HG03095 (cell line): ENCODE data around the gene NDUFS7.

Experiments used
- ATAC-seq: cut with Tn5 transposase; IDR thresholded peaks from one replicate; pipeline ENCODE4 v1.9.1; 2021; ENCODE audit warnings: moderate library complexity; ENCODE audit not compliant: unreplicated experiment

NDUFS7 gene

GRCh38 chr19:1383312-1384084 is at the start of gene NDUFS7:
NDUFS7 (plus strand) TSS chr19:1383907; CDS start chr19:1383927, 20 bp downstream.
- peak; percentile 59 for ATAC-seq

GRCh38 chr19:1336079-1336684 is 47.5 kb upstream of the NDUFS7 start:
- ATAC-seq: no peak

DNA sequence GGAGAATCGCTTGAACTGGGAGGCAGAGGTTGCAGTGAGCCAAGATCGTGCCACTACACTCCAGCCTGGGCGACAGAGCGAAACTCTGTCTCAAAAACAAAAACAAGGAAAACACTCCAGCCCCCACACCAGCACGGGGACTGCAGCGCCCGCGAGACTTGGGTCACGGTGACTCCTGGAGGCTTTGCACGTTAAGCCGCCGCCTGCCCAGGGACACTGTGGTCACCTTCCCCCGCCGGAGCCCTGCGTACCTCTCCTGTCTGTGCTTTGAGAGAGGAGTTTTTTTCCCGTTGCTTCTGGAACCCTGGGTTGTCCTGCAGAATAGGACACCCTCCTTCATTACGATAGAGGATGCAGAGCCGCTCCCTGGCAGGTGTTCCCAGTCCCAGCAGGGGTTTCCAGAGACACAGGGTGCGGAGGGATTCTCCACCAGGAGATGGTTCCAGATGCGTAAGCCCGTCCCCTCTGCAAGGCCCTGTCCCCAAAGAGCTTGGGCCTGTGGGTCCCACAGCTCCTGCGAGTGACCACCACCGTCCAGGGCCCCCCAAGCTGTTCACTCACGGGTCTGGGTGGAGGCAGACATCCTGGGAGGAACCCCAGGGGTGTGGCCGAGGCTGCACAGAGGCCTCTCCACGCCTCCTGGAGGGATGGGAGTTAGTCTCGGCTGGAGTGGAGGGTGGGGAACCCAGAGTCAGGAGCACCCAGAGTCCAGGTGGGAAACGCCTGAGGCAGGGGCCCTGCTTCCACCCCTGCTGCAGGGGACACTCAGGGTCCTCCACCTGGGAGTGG is 42.8 kb upstream of the NDUFS7 start:
- no peak for ATAC-seq

- no peak for ATAC-seq
Observed at GRCh38 chr19:1343041-1343440, 40.7 kb upstream of the NDUFS7 start.

DNA sequence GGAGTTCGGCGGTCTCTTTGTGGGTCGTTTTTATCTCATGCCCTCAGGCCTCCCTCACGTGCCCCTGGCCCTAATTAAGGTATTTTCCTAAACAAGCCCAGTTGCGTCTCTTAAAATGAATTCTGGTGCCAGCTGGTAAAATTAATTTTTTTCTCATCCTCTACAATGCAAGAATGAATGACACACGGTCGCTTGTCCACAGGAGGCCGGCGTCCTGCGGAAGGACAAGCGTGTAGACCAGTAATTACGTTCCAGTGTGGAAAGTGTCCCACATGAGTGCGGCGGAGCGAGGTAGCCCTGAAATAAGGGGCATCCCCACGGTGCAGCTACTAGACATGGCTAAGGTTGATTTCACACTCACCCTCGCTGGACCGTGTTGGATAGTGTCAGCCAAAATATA is 34.5 kb upstream of the NDUFS7 start:
- no peak for ATAC-seq

DNA sequence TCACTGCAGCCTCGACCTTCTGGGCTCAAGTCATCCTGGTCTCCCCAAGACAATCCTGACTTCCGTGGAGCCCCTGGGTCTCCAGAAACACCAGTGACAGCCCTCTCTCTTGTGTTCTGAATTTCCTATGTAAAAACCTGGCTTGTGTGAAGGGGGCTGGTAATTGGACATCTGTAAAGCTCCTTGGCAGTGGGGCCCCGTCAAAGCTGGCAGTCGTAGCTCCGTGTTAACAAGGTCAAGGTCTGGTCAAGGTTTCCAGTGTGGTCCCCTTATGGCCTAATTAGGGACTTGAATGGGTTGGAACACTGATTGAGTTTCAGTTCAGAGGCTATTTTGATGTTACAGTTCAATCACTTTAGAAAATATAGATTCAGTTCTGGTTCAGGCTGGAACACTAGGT is 32.8 kb upstream of the NDUFS7 start:
- no peak for ATAC-seq

GRCh38 chr19:1351381-1351851 is 32.3 kb upstream of the NDUFS7 start:
- no peak for ATAC-seq

- no peak for ATAC-seq
Observed at GRCh38 chr19:1353144-1353543, 30.6 kb upstream of the NDUFS7 start.

DNA sequence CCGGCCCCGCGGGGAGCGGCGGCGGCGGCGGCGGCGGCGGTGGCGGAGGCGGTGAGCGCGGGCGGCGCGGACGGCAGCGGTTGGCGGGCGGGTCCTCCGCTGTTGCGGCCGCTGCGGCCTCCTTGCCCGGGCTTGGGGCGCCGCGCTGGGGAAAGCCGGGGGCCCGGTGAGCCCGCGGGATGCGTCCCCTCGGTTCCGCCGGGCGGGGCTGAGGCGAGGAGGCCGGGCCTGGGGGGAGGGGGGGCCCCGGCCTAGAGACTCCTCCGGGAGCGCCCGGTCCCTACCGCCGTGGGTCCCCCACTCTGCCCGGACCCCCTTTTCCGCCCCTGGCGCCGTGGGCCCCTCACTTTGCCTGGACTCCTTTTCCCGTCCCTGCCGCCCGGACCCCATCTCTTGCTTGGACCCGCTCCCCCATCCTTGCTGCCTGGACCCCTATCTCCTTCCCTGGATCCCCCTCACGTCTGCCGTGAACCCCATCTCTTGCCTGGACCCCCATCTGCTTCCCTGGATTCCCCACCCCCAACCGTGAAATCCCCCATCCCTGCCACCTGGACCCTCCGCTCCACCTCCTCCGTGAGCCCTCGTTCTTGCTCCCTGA is 28.6 kb upstream of the NDUFS7 start:
- ATAC-seq: peak; percentile 18

DNA sequence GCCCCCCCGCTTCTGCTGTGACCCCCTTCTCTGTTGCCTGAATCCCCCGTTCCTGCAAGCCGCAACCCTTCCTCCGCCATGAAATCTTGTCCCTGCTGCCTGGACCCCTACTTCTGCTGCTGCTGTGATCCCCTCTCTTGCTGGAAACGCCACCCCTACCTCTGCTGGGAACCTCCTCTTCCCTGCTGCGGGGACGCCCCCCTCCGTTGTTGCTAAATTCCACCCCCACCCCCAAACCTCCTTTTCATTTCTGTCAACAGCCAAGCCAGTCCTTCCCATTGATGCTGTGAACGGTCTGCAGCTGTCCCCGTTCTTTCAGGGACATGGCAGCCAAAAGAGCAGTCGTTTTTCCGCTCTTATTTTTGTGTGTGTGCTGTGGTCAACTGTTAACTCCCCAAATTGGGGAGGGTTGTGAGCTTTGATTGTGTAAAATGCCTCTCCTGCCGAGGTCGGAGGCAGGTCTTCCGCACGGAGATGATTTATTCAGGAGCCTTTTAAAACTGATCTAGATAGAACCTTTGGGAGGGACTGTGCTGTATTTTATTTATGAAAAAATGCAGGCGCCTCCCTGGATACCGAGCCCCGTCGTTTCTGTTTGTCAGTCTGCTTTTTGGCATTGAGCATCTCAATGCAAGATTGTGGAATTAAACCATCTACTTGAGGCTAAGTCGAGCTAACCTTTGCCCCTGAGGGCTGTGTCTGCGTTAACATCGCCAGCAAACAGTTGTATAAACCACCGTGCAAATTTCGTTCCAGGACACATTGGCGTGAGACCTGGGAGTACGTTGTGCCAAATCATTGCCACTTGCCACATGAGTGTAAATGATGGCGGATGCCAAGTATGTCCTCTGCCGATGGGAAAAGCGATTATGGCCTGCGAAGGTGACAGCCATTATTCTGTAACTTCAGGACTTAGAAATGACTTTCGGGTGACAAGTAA is 27.9 kb upstream of the NDUFS7 start:
- no peak for ATAC-seq

DNA sequence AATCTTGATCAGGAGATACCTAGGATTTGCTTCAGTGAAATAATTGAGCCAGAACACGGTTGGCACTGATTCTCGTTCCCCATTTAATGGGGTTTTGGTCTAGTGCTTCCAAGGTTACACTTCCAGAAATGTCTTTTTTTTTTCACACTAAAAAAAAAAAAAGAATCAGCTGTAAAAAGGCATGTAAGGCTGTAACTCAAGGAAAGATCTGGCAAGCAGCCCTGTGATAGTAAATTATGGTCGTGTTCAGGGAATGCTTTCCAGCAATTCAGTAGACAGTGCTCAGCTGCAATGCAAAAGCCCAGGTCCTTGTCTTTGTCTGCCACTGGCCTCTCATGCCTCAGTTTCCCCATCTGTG is 27.2 kb upstream of the NDUFS7 start:
- ATAC-seq: no peak

GRCh38 chr19:1357531-1358109 is 26.1 kb upstream of the NDUFS7 start:
- ATAC-seq: no peak

- no peak for ATAC-seq
Observed at GRCh38 chr19:1360126-1360817, 23.4 kb upstream of the NDUFS7 start.

DNA sequence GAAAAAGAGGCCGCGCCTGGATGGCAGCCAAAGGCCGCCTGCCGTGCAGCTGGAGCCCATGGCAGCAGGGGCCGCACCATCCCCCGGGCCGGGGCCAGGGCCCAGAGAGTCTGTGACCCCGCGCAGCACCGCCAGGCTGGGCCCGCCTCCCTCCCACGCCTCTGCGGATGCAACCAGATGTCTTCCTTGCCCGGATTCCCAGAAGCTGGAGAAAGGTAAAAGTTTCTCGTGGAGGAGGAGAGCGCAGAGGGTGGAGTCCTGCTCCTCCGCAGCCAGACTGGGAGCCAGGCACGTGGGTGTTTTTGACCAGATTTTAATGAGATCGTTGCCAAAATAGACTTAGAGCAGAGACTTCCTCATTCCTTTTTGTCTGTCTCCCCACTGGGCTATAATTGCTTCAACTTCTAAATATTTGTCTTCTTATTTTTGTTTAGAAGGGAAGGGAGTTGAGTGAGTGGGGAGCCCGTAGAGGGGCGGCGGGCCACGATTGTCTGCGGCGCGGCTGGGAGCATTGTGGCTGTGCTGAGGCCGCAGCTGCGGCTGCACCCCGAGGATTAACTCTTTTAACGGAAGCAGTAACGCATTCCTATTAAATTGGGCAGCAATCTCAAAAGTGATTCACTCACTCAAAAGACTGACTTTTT is 22.8 kb upstream of the NDUFS7 start:
- no peak for ATAC-seq

- ATAC-seq: no peak
Observed at GRCh38 chr19:1361601-1362386, 21.9 kb upstream of the NDUFS7 start.

DNA sequence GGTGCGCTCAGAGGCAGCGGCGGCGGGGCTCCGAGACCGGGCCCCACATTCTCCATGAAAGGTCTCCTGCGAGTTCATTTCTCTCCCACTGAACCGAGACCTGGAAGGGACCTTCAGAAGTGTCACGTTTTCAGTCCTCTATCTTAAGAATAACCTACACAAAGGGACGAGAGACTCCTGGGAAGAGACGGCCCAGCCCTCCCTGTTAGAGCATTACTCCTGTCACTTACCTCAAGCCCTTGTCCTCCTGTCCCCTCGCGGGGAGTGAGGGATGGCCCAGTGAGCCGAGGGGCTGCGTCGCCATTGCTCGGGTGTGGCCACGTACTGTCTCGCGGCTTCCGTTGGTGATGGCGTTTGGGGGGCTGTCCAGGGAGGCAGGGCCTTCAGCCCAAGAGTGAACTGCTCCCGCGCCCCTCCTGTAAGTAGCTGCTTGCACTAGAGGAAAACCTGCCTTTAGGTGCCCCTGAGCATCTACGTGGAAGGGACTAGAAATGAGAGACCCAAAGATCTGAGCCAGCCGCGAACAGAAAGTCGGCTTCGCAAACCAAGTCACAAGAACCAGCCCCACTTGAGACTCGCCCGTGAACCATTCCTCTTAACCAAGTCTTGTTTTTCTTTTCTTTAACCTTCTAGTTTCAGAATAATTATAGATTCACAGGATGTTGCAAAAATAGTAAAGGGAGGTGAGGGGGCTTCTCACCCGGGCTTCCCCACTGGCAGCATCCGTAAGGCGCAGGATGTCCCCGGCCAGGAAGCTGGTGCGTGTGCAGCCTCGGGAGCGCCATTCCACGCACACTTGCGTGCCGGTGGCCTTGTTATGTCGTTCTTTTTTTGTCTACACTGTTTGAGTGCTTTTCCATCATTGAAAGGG is 21.1 kb upstream of the NDUFS7 start:
- no peak for ATAC-seq

DNA sequence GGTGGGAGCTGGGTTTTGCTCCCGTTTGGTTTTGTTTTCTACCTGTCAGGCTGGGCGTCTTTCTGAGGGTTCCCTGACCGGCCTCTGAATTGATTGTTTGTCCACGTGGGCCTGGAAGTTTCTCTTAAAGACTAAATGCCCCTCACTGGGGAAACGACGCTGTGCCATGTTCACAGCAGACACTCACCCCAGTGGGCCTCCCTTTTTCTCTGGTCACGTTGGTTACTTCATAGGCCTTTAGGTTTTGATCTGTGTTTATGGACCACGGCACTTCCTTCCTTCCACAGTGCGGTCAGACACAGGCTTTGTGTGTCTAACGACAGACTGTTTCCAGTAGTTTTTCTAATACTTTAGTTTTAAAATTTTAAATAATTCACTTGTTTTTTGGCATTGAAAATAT is 20.1 kb upstream of the NDUFS7 start:
- ATAC-seq: no peak
